Measurements from ENCODE around the gene EFCAB3. TPM values are rescaled to one million over a fixed set of nuclear protein-coding genes. Genes with fewer than 3 reads are reported as not detected.
"Not testable (repeated sequence)": the region's sequence is repeated elsewhere in the genome, so short reads cannot be mapped to it uniquely, and the experiment has no call there.

The EFCAB3 gene
- total RNA-seq, 1 experiment from 2014 or later, result not detected

GRCh38 chr17:62441181-62441580 is 60.8 kb downstream of the EFCAB3 start:
- H3K27me3 ChIP-seq (ENCODE audit: insufficient read depth, low read length); H3K79me2 ChIP-seq (ENCODE audit: insufficient read depth, low read length); RAD21 ChIA-PET (ENCODE audit: low non-redundant PET in 1 of 2, low total read pairs in 2 of 2, uncharacterized antibody in 2 of 2, unreplicated experiment in 2 of 2); H3K9me2 ChIP-seq (ENCODE audit: insufficient read depth); H3K4me2 ChIP-seq (ENCODE audit: low read length); H3K27ac ChIP-seq (ENCODE audit: low read depth, low read length); H3K4me3 ChIP-seq (replicated peaks in 1 of 2; ENCODE audit: low read depth in 1 of 2, low read length in 2 of 2); BruUV-seq (replicated peaks); CTCF ChIA-PET; H4K20me1 ChIP-seq (ENCODE audit: insufficient read depth); H3K9ac ChIP-seq (ENCODE audit: low read length); H2AFZ ChIP-seq (ENCODE audit: low read depth, low read length, poor library complexity, severe bottlenecking); DNase-seq (ENCODE audit: low read depth, low spot score); H3K4me1 ChIP-seq (ENCODE audit: control insufficient read depth in 1 of 2, insufficient read depth in 2 of 2, low read length in 2 of 2); intact Hi-C loops (cut with micrococcal nuclease); H3K9me3 ChIP-seq (ENCODE audit: control insufficient read depth in 1 of 2, insufficient read depth in 1 of 2, low read depth in 1 of 2, low read length in 2 of 2); POLR2A ChIA-PET; ATAC-seq: not testable (repeated sequence)
- H3K36me3 ChIP-seq (ENCODE audit: control insufficient read depth in 1 of 2, insufficient read depth in 2 of 2, low read length in 2 of 2), result peaks cover 26 to 38% of the 10 kb centered on the region in 2 experiments

GRCh38 chr17:62444063-62444462 is 63.7 kb downstream of the EFCAB3 start:
- no peaks in the 10 kb centered on the region for H3K79me2 ChIP-seq (ENCODE audit: insufficient read depth, low read length)
- DNase-seq (ENCODE audit: low read depth, low spot score), result no peak
- no TSS peak for BruUV-seq (replicated peaks)
- no peak overlapping the region for H2AFZ ChIP-seq (ENCODE audit: low read depth, low read length, poor library complexity, severe bottlenecking)
- no peaks in the 10 kb centered on the region for H3K27me3 ChIP-seq (ENCODE audit: insufficient read depth, low read length)
- intact Hi-C loops (cut with micrococcal nuclease), result no loop called here
- no peaks in the 10 kb centered on the region for H3K9me2 ChIP-seq (ENCODE audit: insufficient read depth)
- H3K4me2 ChIP-seq (ENCODE audit: low read length), result no peak overlapping the region
- ATAC-seq, result no peak
- RAD21 ChIA-PET (ENCODE audit: low non-redundant PET in 1 of 2, low total read pairs in 2 of 2, uncharacterized antibody in 2 of 2, unreplicated experiment in 2 of 2), result interaction anchor here in 1 of 2 experiments (0.6 kb wide), 1 partner anchor 860 kb away, joined by 3 read pairs; no protein-coding TSS in a partner anchor
- POLR2A ChIA-PET, result no interaction called here
- peaks cover 44 to 46% of the 10 kb centered on the region in 2 experiments for H3K36me3 ChIP-seq (ENCODE audit: control insufficient read depth in 1 of 2, insufficient read depth in 2 of 2, low read length in 2 of 2)
- H4K20me1 ChIP-seq (ENCODE audit: insufficient read depth), result no peaks in the 10 kb centered on the region
- no peak overlapping the region for H3K27ac ChIP-seq (ENCODE audit: low read depth, low read length)
- CTCF ChIA-PET, result no interaction called here
- no peaks in the 10 kb centered on the region for H3K9me3 ChIP-seq (ENCODE audit: control insufficient read depth in 1 of 2, insufficient read depth in 1 of 2, low read depth in 1 of 2, low read length in 2 of 2)
- no peak overlapping the region for H3K9ac ChIP-seq (ENCODE audit: low read length)
- H3K4me3 ChIP-seq (replicated peaks in 1 of 2; ENCODE audit: low read depth in 1 of 2, low read length in 2 of 2), result no peak overlapping the region
- no peaks in the 10 kb centered on the region for H3K4me1 ChIP-seq (ENCODE audit: control insufficient read depth in 1 of 2, insufficient read depth in 2 of 2, low read length in 2 of 2)
- TF ChIP-seq SRF (IDR thresholded peaks at IDR 0.05; ENCODE audit: low read depth) (no peak), TCF7L2 (IDR thresholded peaks at IDR 0.05; ENCODE audit: borderline replicate concordance, extremely low read depth, insufficient read depth, insufficient read length) (no peak), ZNF274 (IDR thresholded peaks at IDR 0.05; ENCODE audit: low read depth, low read length) (no peak), ELF1 (IDR thresholded peaks at IDR 0.05; ENCODE audit: borderline replicate concordance, low read depth) (no peak), CBX3 (IDR thresholded peaks at IDR 0.05; ENCODE audit: low read depth) (no peak), EGR1 (IDR thresholded peaks at IDR 0.05; ENCODE audit: low read depth) (no peak), CTCF (IDR thresholded peaks at IDR 0.05 in 2 of 3, conservative IDR thresholded peaks at IDR 0.05 in 1 of 3; ENCODE audit: borderline replicate concordance in 1 of 3, insufficient read depth in 1 of 3, low read depth in 2 of 3, low read length in 2 of 3) (no peak), REST (IDR thresholded peaks at IDR 0.05; ENCODE audit: low read depth) (no peak), EZH2phosphoT487 (IDR thresholded peaks at IDR 0.05; ENCODE audit: borderline replicate concordance) (no peak), ZFX (IDR thresholded peaks at IDR 0.05) (no peak), SIN3A (IDR thresholded peaks at IDR 0.05; ENCODE audit: low read depth) (no peak), YY1 (IDR thresholded peaks at IDR 0.05; ENCODE audit: extremely low read depth, insufficient replicate concordance, low read depth, low read length) (no peak), RAD21 (IDR thresholded peaks at IDR 0.05; ENCODE audit: low read depth) (no peak), CEBPB (IDR thresholded peaks at IDR 0.05; ENCODE audit: low read depth) (no peak)
